IMR-90 (cell line): ENCODE data around the gene UNC13B. TPM values are rescaled to one million over a fixed set of nuclear protein-coding genes. Genes with fewer than 3 reads are reported as not detected.

Experiments used
- ATAC-seq: fragments of 200-7000 bp; cut with Tn5 transposase; 2 replicates; pipeline ENCODE4 v1.9.1; 2020; ENCODE audit warnings: low read depth, mild to moderate bottlenecking, moderate library complexity
- BruUV-seq: library from RNA; stranded (reverse); fragments of 400-500 nt; replicated peaks from 2 replicates; lab custom pipeline; 2021; lab: Mats Ljungman, UMichigan
- CTCF ChIA-PET: fragments of 300-600 bp; formaldehyde crosslinking; extraction: SDS; loops from one replicate; lab custom pipeline; 2021; ENCODE audit warnings: antibody characterized with exemption; lab: Yijun Ruan, JAX
- POLR2A ChIA-PET: fragments of 300-600 bp; sonication (Branson Sonifier 250); formaldehyde crosslinking; loops from one replicate; lab custom pipeline; 2022; ENCODE audit warnings: antibody characterized with exemption; ENCODE audit not compliant: unreplicated experiment; lab: Charles Lee
- DNase-seq: peaks from one replicate; pipeline ENCODE4 v3.0.0; 2013
- H2AFZ ChIP-seq: replicated peaks from 2 replicates; pipeline ENCODE3; 2013; ENCODE audit warnings: low read length, mild to moderate bottlenecking; ENCODE audit not compliant: poor library complexity
- H2AK5ac ChIP-seq: 2 replicates; pipeline ENCODE4 v1.6.1; 2013; ENCODE audit warnings: low read depth, low read length, inconsistent platforms
- H2AK9ac ChIP-seq: replicated peaks from 2 replicates; pipeline ENCODE3; 2013; ENCODE audit warnings: mild to moderate bottlenecking, low read depth, low read length, moderate library complexity; ENCODE audit not compliant: poor library complexity
- H2BK120ac ChIP-seq: 2 replicates; pipeline ENCODE4 v1.6.1; 2013; ENCODE audit warnings: low read depth, low read length, inconsistent platforms
- H2BK15ac ChIP-seq: 3 replicates; pipeline ENCODE4 v1.6.1; 2013; ENCODE audit warnings: low read depth, low read length, inconsistent platforms
- H2BK20ac ChIP-seq: 2 replicates; pipeline ENCODE4 v1.6.1; 2013; ENCODE audit warnings: low read depth, mild to moderate bottlenecking, inconsistent platforms, low read length, moderate library complexity
- H2BK5ac ChIP-seq: 2 replicates; pipeline ENCODE4 v1.6.1; 2013; ENCODE audit warnings: mild to moderate bottlenecking, low read depth, low read length, inconsistent platforms; ENCODE audit not compliant: poor library complexity, severe bottlenecking
- H3K14ac ChIP-seq: replicated peaks from 2 replicates; pipeline ENCODE4 v1.6.1; 2013; ENCODE audit warnings: low read depth, low read length, inconsistent platforms
- H3K18ac ChIP-seq: 2 replicates; pipeline ENCODE4 v1.6.1; 2013; ENCODE audit warnings: low read depth, low read length, control low read depth
- H3K23ac ChIP-seq: 2 replicates; pipeline ENCODE4 v1.6.1; 2013; ENCODE audit warnings: low read depth, low read length, inconsistent platforms
- H3K27ac ChIP-seq: 2 replicates; pipeline ENCODE4 v1.5.1; 2013; ENCODE audit warnings: mild to moderate bottlenecking, control low read depth, low read length; ENCODE audit not compliant: insufficient read depth
- H3K27me3 ChIP-seq: 2 replicates; pipeline ENCODE4 v1.6.1; 2013; ENCODE audit warnings: low read length; ENCODE audit not compliant: control insufficient read depth, insufficient read depth
- H3K36me3 ChIP-seq: 2 replicates; pipeline ENCODE4 v1.6.1; 2013; ENCODE audit warnings: low read length, mixed read lengths; ENCODE audit not compliant: control insufficient read depth, insufficient read depth
- H3K4ac ChIP-seq: 2 replicates; pipeline ENCODE4 v1.6.1; 2013; ENCODE audit warnings: low read depth, low read length, inconsistent platforms
- H3K4me1 ChIP-seq: 2 replicates; pipeline ENCODE4 v1.6.1; 2013; ENCODE audit warnings: low read length, mixed read lengths; ENCODE audit not compliant: control insufficient read depth, insufficient read depth
- H3K4me2 ChIP-seq: 2 replicates; pipeline ENCODE4 v1.6.1; 2013; ENCODE audit warnings: low read depth, mild to moderate bottlenecking, control low read depth, low read length, moderate library complexity
- H3K4me3 ChIP-seq: 2 replicates; pipeline ENCODE4 v1.5.1; 2013; ENCODE audit warnings: low read depth, mild to moderate bottlenecking, control low read depth, low read length, moderate library complexity; ENCODE audit not compliant: insufficient read depth
- H3K56ac ChIP-seq: 2 replicates; pipeline ENCODE4 v1.6.1; 2013; ENCODE audit warnings: low read length, inconsistent platforms; ENCODE audit not compliant: insufficient read depth; ENCODE audit errors: extremely low read depth
- H3K79me1 ChIP-seq, 2 experiments: 2 replicates each; pipeline ENCODE4 v1.6.1; 2013; ENCODE audit warnings: low read length in 2 of 2, inconsistent platforms in 1 of 2, low read depth in 1 of 2
- H3K9ac ChIP-seq: 2 replicates; pipeline ENCODE4 v1.6.1; 2013; ENCODE audit warnings: low read depth, low read length, control low read depth
- H3K9me1 ChIP-seq: 2 replicates; pipeline ENCODE4 v1.6.1; 2013; ENCODE audit warnings: low read length, inconsistent platforms; ENCODE audit not compliant: insufficient read depth
- H3K9me3 ChIP-seq: 2 replicates; pipeline ENCODE4 v1.6.1; 2013; ENCODE audit warnings: low read length; ENCODE audit not compliant: control insufficient read depth, insufficient read depth
- H4K20me1 ChIP-seq: 2 replicates; pipeline ENCODE4 v1.6.1; 2013; ENCODE audit warnings: low read length, inconsistent platforms; ENCODE audit not compliant: insufficient read depth
- H4K5ac ChIP-seq: 2 replicates; pipeline ENCODE4 v1.6.1; 2013; ENCODE audit warnings: mild to moderate bottlenecking, low read depth, low read length, control low read depth
- H4K8ac ChIP-seq, 2 experiments: 2 replicates each; pipeline ENCODE4 v1.6.1; 2013; ENCODE audit warnings: low read depth in 2 of 2, low read length in 2 of 2, control low read depth in 1 of 2, inconsistent platforms in 1 of 2
- H4K91ac ChIP-seq: 2 replicates; pipeline ENCODE4 v1.6.1; 2013; ENCODE audit warnings: low read depth, low read length, inconsistent platforms; ENCODE audit not compliant: insufficient read depth
- BHLHE40 ChIP-seq: fragments of 150-350 bp; IDR thresholded peaks from 2 replicates; pipeline ENCODE4 v1.6.1; 2016; ENCODE audit warnings: mild to moderate bottlenecking, low read depth, low read length
- CEBPB ChIP-seq: IDR thresholded peaks from 2 replicates; pipeline ENCODE4 v1.6.1; 2012; ENCODE audit warnings: low read depth, low read length, improper control_type of control experiment
- CHD1 ChIP-seq: IDR thresholded peaks from 2 replicates; pipeline ENCODE4 v1.6.1; 2012; ENCODE audit warnings: low read depth, low read length, improper control_type of control experiment
- CTCF ChIP-seq: conservative IDR thresholded peaks from 2 replicates; pipeline ENCODE4 v1.5.1; 2012; ENCODE audit warnings: mild to moderate bottlenecking, low read depth, low read length, improper control_type of control experiment
- ELK1 ChIP-seq: fragments of 150-350 bp; IDR thresholded peaks from 2 replicates; pipeline ENCODE4 v1.6.1; 2016; ENCODE audit warnings: low read depth, mild to moderate bottlenecking, low read length, moderate library complexity, borderline replicate concordance
- FOS ChIP-seq: fragments of 150-350 bp; IDR thresholded peaks from 2 replicates; pipeline ENCODE4 v1.6.1; 2016; ENCODE audit warnings: low read depth, low read length
- POLR2A ChIP-seq: IDR thresholded peaks from 2 replicates; pipeline ENCODE4 v1.6.1; 2012; ENCODE audit warnings: mild to moderate bottlenecking, low read depth, low read length
- RAD21 ChIP-seq: IDR thresholded peaks from 2 replicates; pipeline ENCODE4 v1.6.1; 2012; ENCODE audit warnings: low read length, improper control_type of control experiment
- RFX5 ChIP-seq: IDR thresholded peaks from 2 replicates; pipeline ENCODE4 v1.8.0; 2012; ENCODE audit warnings: low read depth, mild to moderate bottlenecking, low read length, moderate library complexity
- WGBS, 2 experiments: methylation state at CpG; one replicate each; pipeline versions ENCODE4 v1.1.5 to v1.1.7; 2013; ENCODE audit warnings: missing lambda C conversion rate in 2 of 2; ENCODE audit not compliant: insufficient read length in 1 of 2; ENCODE audit errors: extremely low coverage in 2 of 2; 5-methylcytosine and 5-hydroxymethylcytosine counted together
- dilution Hi-C: fragments of 300-500 bp; cut with HindIII; formaldehyde crosslinking; loops from one replicate; pipeline ENCODE4 v1.14.3; 2018; ENCODE audit warnings: low sequenced_read_pairs; ENCODE audit not compliant: unreplicated experiment
- in situ Hi-C: fragments of 300-500 bp; cut with MboI; formaldehyde crosslinking; loops from 3 replicates; pipeline ENCODE4 v1.14.3; 2019; ENCODE audit warnings: low sequenced_read_pairs, inconsistent platforms, mixed read lengths
- intact Hi-C: fragments of 100-400 bp; cut with micrococcal nuclease; formaldehyde crosslinking; loops from 2 replicates; pipeline ENCODE4 v1.10.0; 2022
- polyA plus RNA-seq, 3 experiments: library from polyadenylated mRNA; depleted of rRNA; stranded (reverse); fragments of >200 nt; gene quantifications; 2 replicates each; pipeline ENCODE4 v1.2.3, GENCODE V29; 2012; ENCODE audit warnings: low replicate concordance in 1 of 3
- total RNA-seq: library from RNA; depleted of rRNA; stranded (reverse); fragments of >200 nt; gene quantifications from 2 replicates; pipeline ENCODE4 v1.2.3, GENCODE V29; 2012

The UNC13B gene
- total and polyA plus RNA-seq, 2 of the 4 experiments (the other 2 are of a cell fraction) = 7.5 to 14.3 TPM

- dilution Hi-C loops = no loop called here
- intact Hi-C loops = no loop called here
- POLR2A ChIA-PET = no interaction called here
Measured at GRCh38 chr9:35338086-35338485, 176.3 kb downstream of the UNC13B start.

More at GRCh38 chr9:35338086-35338485, 176.3 kb downstream of the UNC13B start:
- H3K9ac ChIP-seq = no peak overlapping the region
- peaks cover 23% of the 10 kb centered on the region for H3K4me1 ChIP-seq
- H4K5ac ChIP-seq = no peak overlapping the region
- in situ Hi-C loops = no loop called here
- no peak overlapping the region for H2AK5ac ChIP-seq
- H3K9me3 ChIP-seq = no peaks in the 10 kb centered on the region
- no peak overlapping the region for H2BK5ac ChIP-seq
- no peak overlapping the region for H3K4me2 ChIP-seq
- DNase-seq = no peak
- no peak overlapping the region for H4K91ac ChIP-seq
- H2BK120ac ChIP-seq = no peak overlapping the region
- ATAC-seq = no peak
- no peak overlapping the region for H3K23ac ChIP-seq
- H2AFZ ChIP-seq = no peak overlapping the region
- H4K8ac ChIP-seq = no peak overlapping the region
- H4K20me1 ChIP-seq = no peaks in the 10 kb centered on the region
- no peak overlapping the region for H3K27ac ChIP-seq
- H3K14ac ChIP-seq = no peak overlapping the region
- H3K18ac ChIP-seq = no peak overlapping the region
- no peak overlapping the region for H3K4ac ChIP-seq
- H3K36me3 ChIP-seq = no peaks in the 10 kb centered on the region
- BruUV-seq = no TSS peak
- H2AK9ac ChIP-seq = no peak overlapping the region
- 0 out of 4 replicates have a peak, but pooled peaks cover 0 to 6% of the 10 kb centered on the region in 2 experiments for H3K79me1 ChIP-seq
- CTCF ChIA-PET = no interaction called here
- H3K4me3 ChIP-seq = no peak overlapping the region
- no peak for TF ChIP-seq CEBPB
- TF ChIP-seq CHD1 = no peak
- TF ChIP-seq RAD21 = no peak
- TF ChIP-seq FOS = no peak
- TF ChIP-seq CTCF = no peak
- TF ChIP-seq BHLHE40 = no peak
- TF ChIP-seq POLR2A = no peak
- TF ChIP-seq RFX5 = no peak
- no peak for TF ChIP-seq ELK1
- H2BK20ac ChIP-seq = no peak overlapping the region
- no CpG with 5 or more reads among the region's 2 CpGs for WGBS, 2 experiments
- H3K9me1 ChIP-seq = peaks cover 14% of the 10 kb centered on the region
- H2BK15ac ChIP-seq = no peak overlapping the region
- H3K27me3 ChIP-seq = no peaks in the 10 kb centered on the region
- H3K56ac ChIP-seq = no peak overlapping the region
